ENCODE measurements around the gene APOBEC3H. TPM values are rescaled to one million over a fixed set of nuclear protein-coding genes. Genes with fewer than 3 reads are reported as not detected.

The APOBEC3H gene
- total RNA-seq, 1 experiment from 2014 or later = not detected

GRCh38 chr22:39138357-39138997 lies 41.4 kb downstream of the APOBEC3H start:
- POLR2A ChIA-PET = no interaction called here
- no peaks in the 10 kb centered on the region for H3K9me3 Mint-ChIP-seq (ENCODE audit: unreplicated experiment)
- CTCF ChIA-PET = interaction anchor here (0.7 kb wide), 1 partner anchor 10 kb away, joined by 3 read pairs; no protein-coding TSS in a partner anchor

GRCh38 chr22:39139933-39140332 lies 42.9 kb downstream of the APOBEC3H start:
- no peak overlapping the region for H3K4me3 ChIP-seq (ENCODE audit: low read depth, low read length)
- H3K36me3 ChIP-seq (ENCODE audit: control insufficient read depth, insufficient read depth, low read length) = no peaks in the 10 kb centered on the region
- no TSS peak for BruUV-seq (replicated peaks)
- H3K4me1 ChIP-seq = peaks cover 6% of the 10 kb centered on the region; the same call in 1 of the 2 replicates
- no peak overlapping the region for H3K4me3 Mint-ChIP-seq (ENCODE audit: unreplicated experiment)
- intact Hi-C loops (cut with micrococcal nuclease; ENCODE audit: unreplicated experiment) = no loop called here
- CTCF ChIA-PET = no interaction called here
- H3K27me3 Mint-ChIP-seq (ENCODE audit: insufficient read depth, unreplicated experiment) = no peaks in the 10 kb centered on the region
- H3K9me3 Mint-ChIP-seq (ENCODE audit: unreplicated experiment) = no peaks in the 10 kb centered on the region
- H3K9me3 ChIP-seq = no peaks in the 10 kb centered on the region
- H3K4me1 Mint-ChIP-seq (ENCODE audit: low read depth, unreplicated experiment) = no peaks in the 10 kb centered on the region
- no peak overlapping the region for H3K27ac Mint-ChIP-seq (ENCODE audit: unreplicated experiment)
- H3K36me3 Mint-ChIP-seq (ENCODE audit: insufficient read depth, unreplicated experiment) = no peaks in the 10 kb centered on the region
- POLR2A ChIA-PET = no interaction called here
- H3K27me3 ChIP-seq (replicated peaks; ENCODE audit: control insufficient read depth, insufficient read depth, low read length) = no peaks in the 10 kb centered on the region
- DNase-seq = no peak
- no peak for TF ChIP-seq CTCF (IDR thresholded peaks at IDR 0.05; ENCODE audit: insufficient read depth in 1 of 2, low read depth in 1 of 2, low read length in 1 of 2, severe bottlenecking in 1 of 2, unreplicated experiment in 1 of 2)

More at GRCh38 chr22:39138357-39138997, 41.4 kb downstream of the APOBEC3H start:
- Mint-ChIP-seq H3K27me3 (ENCODE audit: insufficient read depth, unreplicated experiment) (no peaks in the 10 kb centered on the region), H3K4me1 (ENCODE audit: low read depth, unreplicated experiment) (no peaks in the 10 kb centered on the region), H3K27ac (ENCODE audit: unreplicated experiment) (no peak overlapping the region), H3K4me3 (ENCODE audit: unreplicated experiment) (no peak overlapping the region), H3K36me3 (ENCODE audit: insufficient read depth, unreplicated experiment) (no peaks in the 10 kb centered on the region)
- Histone ChIP-seq H3K27me3 (replicated peaks; ENCODE audit: control insufficient read depth, insufficient read depth, low read length) (no peaks in the 10 kb centered on the region), H3K4me3 (ENCODE audit: low read depth, low read length) (no peak overlapping the region), H3K9me3 (no peaks in the 10 kb centered on the region), H3K36me3 (ENCODE audit: control insufficient read depth, insufficient read depth, low read length) (no peaks in the 10 kb centered on the region), H3K4me1 (no peaks in the 10 kb centered on the region)
- intact Hi-C loops (cut with micrococcal nuclease; ENCODE audit: unreplicated experiment) = no loop called here
- TF ChIP-seq CTCF (IDR thresholded peaks at IDR 0.05; ENCODE audit: insufficient read depth in 1 of 2, low read depth in 1 of 2, low read length in 1 of 2, severe bottlenecking in 1 of 2, unreplicated experiment in 1 of 2) = no peak
- BruUV-seq (replicated peaks) = no TSS peak
- DNase-seq = no peak

- Mint-ChIP-seq H3K27ac (ENCODE audit: unreplicated experiment) (no peak overlapping the region), H3K27me3 (ENCODE audit: insufficient read depth, unreplicated experiment) (no peaks in the 10 kb centered on the region), H3K9me3 (ENCODE audit: unreplicated experiment) (no peaks in the 10 kb centered on the region), H3K4me1 (ENCODE audit: low read depth, unreplicated experiment) (no peaks in the 10 kb centered on the region), H3K4me3 (ENCODE audit: unreplicated experiment) (no peak overlapping the region), H3K36me3 (ENCODE audit: insufficient read depth, unreplicated experiment) (no peaks in the 10 kb centered on the region)
- ChIA-PET POLR2A (no interaction called here), CTCF (no interaction called here)
- H3K36me3 ChIP-seq (ENCODE audit: control insufficient read depth, insufficient read depth, low read length) = no peaks in the 10 kb centered on the region
- H3K4me3 ChIP-seq (ENCODE audit: low read depth, low read length) = no peak overlapping the region
- no peak for TF ChIP-seq CTCF (IDR thresholded peaks at IDR 0.05; ENCODE audit: insufficient read depth in 1 of 2, low read depth in 1 of 2, low read length in 1 of 2, severe bottlenecking in 1 of 2, unreplicated experiment in 1 of 2)
- H3K27me3 ChIP-seq (replicated peaks; ENCODE audit: control insufficient read depth, insufficient read depth, low read length) = no peaks in the 10 kb centered on the region
- no peak for DNase-seq
- intact Hi-C loops (cut with micrococcal nuclease; ENCODE audit: unreplicated experiment) = no loop called here
- peaks cover 11% of the 10 kb centered on the region; the same call in 1 of the 2 replicates for H3K4me1 ChIP-seq
- no peaks in the 10 kb centered on the region for H3K9me3 ChIP-seq
- no TSS peak for BruUV-seq (replicated peaks)
These were observed 45.1 kb downstream of the APOBEC3H start for GRCh38 chr22:39142088-39142680.

All from Caco-2 (cell line).